ENCODE measurements around the gene OMA1.

DNA sequence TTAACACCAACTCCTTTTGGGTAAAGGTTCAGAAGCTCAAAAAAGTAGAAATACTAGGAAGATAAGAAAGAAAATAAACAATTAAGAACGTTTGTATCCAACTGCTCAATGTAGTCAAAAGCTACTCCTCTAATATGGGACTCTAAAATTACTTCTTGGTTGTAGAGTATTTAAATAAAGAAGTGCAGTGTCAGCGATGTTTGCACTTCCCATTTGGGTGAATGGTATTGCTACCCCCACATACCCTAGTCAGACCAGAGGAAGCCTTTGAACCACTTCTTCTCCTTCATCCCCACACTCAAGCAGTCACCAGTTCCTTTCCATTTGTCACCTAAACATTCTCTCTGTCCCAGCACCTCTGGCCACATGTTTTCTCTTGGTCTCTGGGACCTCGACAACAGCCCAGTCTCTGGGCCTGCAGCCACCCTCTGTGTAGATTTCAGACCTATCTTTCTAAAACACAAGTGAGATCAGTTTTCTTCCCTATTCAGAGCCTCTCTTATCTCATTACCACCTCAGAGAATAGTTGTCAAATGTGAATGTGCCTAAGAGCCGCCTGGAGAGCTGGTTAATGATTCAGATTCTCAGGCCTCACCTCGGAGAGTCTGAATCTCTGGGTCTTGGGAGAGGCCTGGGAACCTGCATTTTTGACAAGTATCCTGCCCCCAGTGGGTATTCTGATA, 109.8 kb downstream of the OMA1 start:
- TF ChIP-seq, protein P1, sequence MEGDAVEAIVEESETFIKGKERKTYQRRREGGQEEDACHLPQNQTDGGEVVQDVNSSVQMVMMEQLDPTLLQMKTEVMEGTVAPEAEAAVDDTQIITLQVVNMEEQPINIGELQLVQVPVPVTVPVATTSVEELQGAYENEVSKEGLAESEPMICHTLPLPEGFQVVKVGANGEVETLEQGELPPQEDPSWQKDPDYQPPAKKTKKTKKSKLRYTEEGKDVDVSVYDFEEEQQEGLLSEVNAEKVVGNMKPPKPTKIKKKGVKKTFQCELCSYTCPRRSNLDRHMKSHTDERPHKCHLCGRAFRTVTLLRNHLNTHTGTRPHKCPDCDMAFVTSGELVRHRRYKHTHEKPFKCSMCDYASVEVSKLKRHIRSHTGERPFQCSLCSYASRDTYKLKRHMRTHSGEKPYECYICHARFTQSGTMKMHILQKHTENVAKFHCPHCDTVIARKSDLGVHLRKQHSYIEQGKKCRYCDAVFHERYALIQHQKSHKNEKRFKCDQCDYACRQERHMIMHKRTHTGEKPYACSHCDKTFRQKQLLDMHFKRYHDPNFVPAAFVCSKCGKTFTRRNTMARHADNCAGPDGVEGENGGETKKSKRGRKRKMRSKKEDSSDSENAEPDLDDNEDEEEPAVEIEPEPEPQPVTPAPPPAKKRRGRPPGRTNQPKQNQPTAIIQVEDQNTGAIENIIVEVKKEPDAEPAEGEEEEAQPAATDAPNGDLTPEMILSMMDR (conservative IDR thresholded peaks at IDR 0.05) = no peak
- TF ChIP-seq ZFX (IDR thresholded peaks at IDR 0.05) = no peak

Data from C4-2B (cell line).